Mucosa of rectum (tissue), 2 donors: ENCODE data around the gene SPNS2.
A peak's percentile ranks its signal among the peaks of the same experiment; 100 is the strongest.

Experiments
- H3K27ac ChIP-seq, 2 donors: one replicate each; pipeline ENCODE4 v1.7.0; 2013; ENCODE audit warnings: inconsistent platforms in 2 of 2, low read depth in 2 of 2, low read length in 2 of 2
- H3K27me3 ChIP-seq, 2 donors: one replicate each; pipeline ENCODE4 v1.7.0; 2013; ENCODE audit warnings: low read length in 2 of 2; ENCODE audit not compliant: control insufficient read depth in 2 of 2, insufficient read depth in 2 of 2
- H3K36me3 ChIP-seq, 2 donors: one replicate each; pipeline ENCODE4 v1.7.0; 2013; ENCODE audit warnings: low read length in 2 of 2; ENCODE audit not compliant: control insufficient read depth in 2 of 2, insufficient read depth in 2 of 2
- H3K4me1 ChIP-seq, 2 donors: one replicate each; pipeline ENCODE4 v1.7.0; 2013; ENCODE audit warnings: low read length in 2 of 2, mild to moderate bottlenecking in 1 of 2; ENCODE audit not compliant: control insufficient read depth in 2 of 2, insufficient read depth in 2 of 2
- H3K4me3 ChIP-seq, 2 donors: one replicate each; pipeline ENCODE4 v1.7.0; 2013; ENCODE audit warnings: low read length in 2 of 2
- H3K9ac ChIP-seq, 2 donors: one replicate each; pipeline ENCODE4 v1.7.0; 2013; ENCODE audit warnings: low read length in 2 of 2, low read depth in 1 of 2, mild to moderate bottlenecking in 1 of 2
- H3K9me3 ChIP-seq, 2 donors: one replicate each; pipeline ENCODE4 v1.7.0; 2013; ENCODE audit warnings: low read length in 2 of 2; ENCODE audit not compliant: control insufficient read depth in 2 of 2
- donor health status: healthy.
- donor health status: Normal muscosa, but diverticular disease.

The SPNS2 gene, protein sequence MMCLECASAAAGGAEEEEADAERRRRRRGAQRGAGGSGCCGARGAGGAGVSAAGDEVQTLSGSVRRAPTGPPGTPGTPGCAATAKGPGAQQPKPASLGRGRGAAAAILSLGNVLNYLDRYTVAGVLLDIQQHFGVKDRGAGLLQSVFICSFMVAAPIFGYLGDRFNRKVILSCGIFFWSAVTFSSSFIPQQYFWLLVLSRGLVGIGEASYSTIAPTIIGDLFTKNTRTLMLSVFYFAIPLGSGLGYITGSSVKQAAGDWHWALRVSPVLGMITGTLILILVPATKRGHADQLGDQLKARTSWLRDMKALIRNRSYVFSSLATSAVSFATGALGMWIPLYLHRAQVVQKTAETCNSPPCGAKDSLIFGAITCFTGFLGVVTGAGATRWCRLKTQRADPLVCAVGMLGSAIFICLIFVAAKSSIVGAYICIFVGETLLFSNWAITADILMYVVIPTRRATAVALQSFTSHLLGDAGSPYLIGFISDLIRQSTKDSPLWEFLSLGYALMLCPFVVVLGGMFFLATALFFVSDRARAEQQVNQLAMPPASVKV

DNA sequence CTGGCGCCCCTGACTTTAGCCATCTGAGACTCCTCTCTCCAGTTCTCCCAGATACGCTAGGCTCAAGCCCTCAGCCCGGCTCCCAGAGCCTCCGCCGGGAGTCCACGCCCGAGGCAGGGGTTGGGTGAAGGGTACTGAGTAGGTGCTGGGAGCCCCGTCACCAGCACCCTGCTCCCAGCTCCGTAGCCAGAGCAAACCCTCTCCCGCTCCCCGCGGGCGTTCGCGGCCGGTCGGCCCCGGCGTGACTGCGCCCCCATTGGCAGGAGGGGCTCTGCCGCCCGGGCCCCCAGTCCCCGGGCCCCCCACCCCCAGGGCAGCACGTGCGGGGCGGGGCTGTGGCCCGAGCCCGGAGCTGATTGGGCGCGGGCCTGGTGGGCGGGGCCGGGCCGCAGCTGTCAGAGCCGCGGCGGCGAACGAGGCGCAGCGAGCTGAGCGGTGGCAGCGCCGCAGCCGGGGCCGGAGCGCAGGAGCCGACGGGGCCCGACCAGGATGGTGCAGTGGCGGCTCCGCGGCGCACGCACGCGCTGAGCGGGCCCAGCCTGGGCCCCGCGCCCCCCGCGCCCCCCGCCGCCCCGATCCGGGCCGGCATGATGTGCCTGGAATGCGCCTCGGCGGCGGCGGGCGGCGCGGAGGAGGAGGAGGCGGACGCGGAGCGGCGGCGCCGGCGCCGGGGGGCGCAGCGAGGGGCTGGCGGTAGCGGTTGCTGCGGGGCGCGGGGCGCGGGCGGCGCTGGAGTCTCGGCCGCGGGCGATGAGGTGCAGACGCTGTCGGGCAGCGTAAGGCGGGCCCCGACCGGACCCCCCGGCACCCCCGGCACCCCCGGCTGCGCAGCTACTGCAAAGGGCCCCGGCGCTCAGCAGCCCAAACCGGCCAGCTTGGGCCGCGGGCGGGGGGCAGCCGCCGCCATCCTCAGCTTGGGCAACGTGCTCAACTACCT lies at the start of gene SPNS2:
Gene SPNS2 (plus strand): TSS at position 421 of the 937 bp plus-strand sequence. CDS start 167 bp downstream, at position 588.
- Histone ChIP-seq H3K27ac (peak within 1 kb of the TSS in 1 of 2 donors; percentile 38), H3K9ac (peak within 1 kb of the TSS in 1 of 2 donors; percentile 12), H3K27me3 (peaks cover 9 to 19% of the 10 kb centered on the region in 2 donors), H3K36me3 (no peaks in the 10 kb centered on the region), H3K4me1 (peaks cover 11 to 18% of the 10 kb centered on the region in 2 donors), H3K9me3 (no peaks in the 10 kb centered on the region), H3K4me3 (peak within 1 kb of the TSS; percentile 63 to 66)

GRCh38 chr17:4449736-4450135 lies 48.9 kb upstream of the SPNS2 start:
- peaks cover 2 to 17% of the 10 kb centered on the region in 2 donors for H3K4me1 ChIP-seq
- no peaks in the 10 kb centered on the region for H3K9me3 ChIP-seq
- no peaks in the 10 kb centered on the region for H3K36me3 ChIP-seq
- H3K27me3 ChIP-seq = no peaks in the 10 kb centered on the region
- H3K27ac ChIP-seq = no peak overlapping the region
- no peak overlapping the region for H3K4me3 ChIP-seq
- peak overlapping the region in 1 of 2 donors; percentile 26 for H3K9ac ChIP-seq

GRCh38 chr17:4450710-4451316 lies 47.9 kb upstream of the SPNS2 start:
- Histone ChIP-seq H3K9ac (no peak overlapping the region), H3K36me3 (no peaks in the 10 kb centered on the region), H3K27ac (no peak overlapping the region), H3K27me3 (no peaks in the 10 kb centered on the region), H3K4me1 (peaks cover 0 to 13% of the 10 kb centered on the region in 2 donors), H3K9me3 (no peaks in the 10 kb centered on the region), H3K4me3 (no peak overlapping the region)

- Histone ChIP-seq H3K4me1 (peaks cover 0 to 13% of the 10 kb centered on the region in 2 donors), H3K36me3 (no peaks in the 10 kb centered on the region), H3K9me3 (no peaks in the 10 kb centered on the region), H3K9ac (no peak overlapping the region), H3K4me3 (no peak overlapping the region), H3K27me3 (no peaks in the 10 kb centered on the region), H3K27ac (no peak overlapping the region)
These were observed 44.7 kb upstream of the SPNS2 start for GRCh38 chr17:4453812-4454591.

DNA sequence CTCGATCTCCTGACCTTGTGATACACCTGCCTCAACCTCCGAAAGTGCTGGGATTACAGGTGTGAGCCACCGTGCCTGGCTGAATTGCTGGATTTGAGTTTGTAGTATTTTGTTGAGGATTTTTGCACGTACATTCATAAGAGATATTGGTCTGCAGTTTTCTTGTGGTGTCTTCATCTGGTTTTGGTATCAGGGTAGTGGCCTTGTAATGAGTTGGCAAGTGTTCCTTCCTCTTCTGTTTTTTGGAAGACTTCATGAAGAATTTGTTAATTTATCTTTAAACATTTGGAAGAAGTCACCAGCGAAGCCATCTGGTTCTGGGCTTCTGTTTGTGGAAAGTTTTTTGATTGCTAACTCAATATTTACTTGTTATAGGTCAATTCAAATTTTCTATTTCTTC lies 38.0 kb upstream of the SPNS2 start:
- H3K4me1 ChIP-seq = no peaks in the 10 kb centered on the region
- H3K27ac ChIP-seq = no peak overlapping the region
- H3K36me3 ChIP-seq = no peaks in the 10 kb centered on the region
- no peaks in the 10 kb centered on the region for H3K27me3 ChIP-seq
- no peak overlapping the region for H3K9ac ChIP-seq
- no peak overlapping the region for H3K4me3 ChIP-seq
- H3K9me3 ChIP-seq = peaks cover 0 to 2% of the 10 kb centered on the region in 2 donors

DNA sequence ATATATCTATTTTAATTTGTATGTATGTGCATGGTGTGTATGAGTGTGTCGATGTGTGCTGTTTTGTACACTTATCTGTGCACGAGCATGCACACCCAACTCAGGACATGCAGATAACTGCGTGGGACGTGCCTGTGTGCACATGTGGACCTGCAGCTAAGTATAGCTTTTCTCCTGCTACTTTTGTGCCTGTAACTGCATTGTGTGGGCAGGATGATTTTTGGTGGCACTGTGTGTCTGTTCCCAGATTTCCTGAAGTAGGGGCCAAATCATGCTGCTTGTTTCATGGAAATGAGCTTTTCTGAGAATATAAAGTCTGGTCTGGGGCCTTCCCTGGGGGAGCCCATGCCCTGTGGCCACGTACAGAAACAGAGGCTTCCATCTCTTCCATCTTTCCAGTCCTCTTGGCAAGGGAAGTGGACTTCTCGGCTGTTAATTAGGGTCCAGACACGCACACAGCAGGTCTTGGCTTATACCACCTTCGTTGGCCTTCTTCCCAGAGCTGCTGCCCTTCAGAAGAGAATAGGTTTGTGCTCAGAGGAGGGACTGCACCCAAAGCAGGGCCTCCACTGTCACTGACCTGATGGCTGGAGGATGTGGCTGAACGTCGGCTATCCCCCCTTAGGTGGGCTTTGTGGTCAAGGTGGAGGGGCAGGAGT lies 34.7 kb upstream of the SPNS2 start:
- Histone ChIP-seq H3K27me3 (no peaks in the 10 kb centered on the region), H3K9me3 (peaks cover 0 to 2% of the 10 kb centered on the region in 2 donors), H3K9ac (no peak overlapping the region), H3K4me3 (no peak overlapping the region), H3K27ac (no peak overlapping the region), H3K4me1 (no peaks in the 10 kb centered on the region), H3K36me3 (no peaks in the 10 kb centered on the region)

DNA sequence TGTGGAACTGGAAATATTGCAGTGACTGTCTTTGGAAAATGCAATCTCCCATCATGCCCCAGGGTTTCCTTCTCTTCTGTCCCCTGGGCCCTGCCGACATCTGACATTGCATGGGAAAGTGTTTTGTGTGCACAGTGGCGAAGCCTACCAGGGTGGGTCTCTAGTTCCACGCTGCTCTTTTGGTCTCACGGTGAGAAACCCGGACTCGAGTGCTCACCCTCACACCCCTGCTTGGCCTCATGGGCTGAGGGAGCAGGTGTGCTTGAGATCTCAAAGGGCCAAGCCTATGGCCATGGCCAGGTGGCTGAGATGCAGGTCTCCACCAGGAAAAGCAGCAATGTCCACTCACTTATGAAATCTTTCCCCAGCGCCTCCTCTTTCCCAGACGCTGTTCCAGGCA lies 32.9 kb upstream of the SPNS2 start:
- Histone ChIP-seq H3K27ac (no peak overlapping the region), H3K4me1 (no peaks in the 10 kb centered on the region), H3K27me3 (no peaks in the 10 kb centered on the region), H3K9ac (no peak overlapping the region), H3K9me3 (no peaks in the 10 kb centered on the region), H3K4me3 (no peak overlapping the region), H3K36me3 (no peaks in the 10 kb centered on the region)

DNA sequence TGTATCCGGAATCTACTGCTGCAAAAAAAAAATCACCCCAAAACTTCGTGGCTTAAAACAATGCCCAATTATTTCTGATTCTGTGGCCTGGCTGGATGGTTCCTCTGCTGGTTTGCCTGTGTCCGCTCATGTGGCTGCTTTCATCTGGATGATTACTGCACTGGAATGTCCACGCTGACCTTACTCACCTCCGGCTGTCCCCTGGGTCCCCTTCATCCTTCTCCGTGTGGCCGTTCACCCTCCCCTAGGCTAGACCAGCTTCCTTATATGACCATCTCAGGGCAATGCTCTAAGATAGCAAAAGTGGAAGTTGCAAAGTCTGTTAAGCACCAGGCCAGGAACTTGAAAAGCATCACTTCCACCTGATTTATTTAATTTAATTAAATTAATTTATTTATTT lies 31.4 kb upstream of the SPNS2 start:
- Histone ChIP-seq H3K27me3 (no peaks in the 10 kb centered on the region), H3K9ac (no peak overlapping the region), H3K9me3 (no peaks in the 10 kb centered on the region), H3K27ac (no peak overlapping the region), H3K36me3 (no peaks in the 10 kb centered on the region), H3K4me3 (no peak overlapping the region), H3K4me1 (no peaks in the 10 kb centered on the region)

GRCh38 chr17:4469552-4469951 lies 29.1 kb upstream of the SPNS2 start:
- Histone ChIP-seq H3K27ac (no peak overlapping the region), H3K4me3 (no peak overlapping the region), H3K36me3 (no peaks in the 10 kb centered on the region), H3K27me3 (no peaks in the 10 kb centered on the region), H3K9me3 (no peaks in the 10 kb centered on the region), H3K4me1 (no peaks in the 10 kb centered on the region), H3K9ac (no peak overlapping the region)
